Esophagus squamous epithelium (tissue), 5 donors: Measurements from ENCODE around the gene ABHD3. TPM values are rescaled to one million over a fixed set of nuclear protein-coding genes. Genes with fewer than 3 reads are reported as not detected.
"Not testable (repeated sequence)": the region's sequence is repeated elsewhere in the genome, so short reads cannot be mapped to it uniquely, and the experiment has no call there.

Experiments used
- DNase-seq: peaks from one replicate; lab custom pipeline; 2025; lab: John Stamatoyannopoulos, UW
- H3K27ac ChIP-seq, 4 donors: fragments of 200-600 bp; sonication (generic); one replicate each; pipeline ENCODE4 v1.5.1; 2016 to 2019; ENCODE audit warnings: mild to moderate bottlenecking in 1 of 4
- H3K27me3 ChIP-seq, 4 donors: fragments of 200-600 bp; sonication (generic); 1 replicate in 3 of 4; 2 replicates in 1 of 4; pipeline versions ENCODE4 v1.5.1 to v1.6.0; 2017 to 2021; ENCODE audit warnings: antibody characterized with exemption in 1 of 4
- H3K36me3 ChIP-seq, 3 donors: fragments of 200-600 bp; sonication (generic); one replicate each; pipeline ENCODE4 v1.5.1; 2016 to 2019
- H3K4me1 ChIP-seq, 3 donors: fragments of 200-600 bp; sonication (generic); one replicate each; pipeline ENCODE4 v1.5.1; 2017 to 2019
- H3K4me3 ChIP-seq, 4 donors: fragments of 200-600 bp; sonication (generic); 1 replicate in 3 of 4; 2 replicates in 1 of 4; pipeline ENCODE4 v1.5.1; 2016 to 2019; ENCODE audit warnings: mild to moderate bottlenecking in 2 of 4, moderate library complexity in 1 of 4
- H3K9me3 ChIP-seq, 3 donors: fragments of 200-600 bp; sonication (generic); one replicate each; pipeline ENCODE4 v1.5.1; 2016 to 2019
- CTCF ChIP-seq, 6 experiments: fragments of 450-650 bp in 4 of 6; fragments of 200-600 bp in 2 of 6; sonication (generic) in 2 of 6; IDR thresholded peaks; one replicate each; pipeline ENCODE4 v1.5.1; 2016 to 2019; ENCODE audit warnings: antibody characterized with exemption in 6 of 6, mild to moderate bottlenecking in 4 of 6, moderate library complexity in 4 of 6
- POLR2A ChIP-seq, 4 donors: fragments of 450-650 bp; IDR thresholded peaks; one replicate each; pipeline ENCODE4 v1.6.1; 2017; ENCODE audit warnings: antibody characterized with exemption in 4 of 4, mild to moderate bottlenecking in 4 of 4, moderate library complexity in 3 of 4
- WGBS, 2 donors: methylation state at CpG; one replicate each; pipeline ENCODE4 v1.1.5; 2018; 5-methylcytosine and 5-hydroxymethylcytosine counted together
- intact Hi-C: fragments of 100-400 bp; cut with DNase I; formaldehyde crosslinking; loops from one replicate; pipeline ENCODE4 v1.15.0; 2022
- total RNA-seq, 4 donors: library from RNA; depleted of rRNA; stranded (reverse); fragments of >200 nt; gene quantifications; one replicate each; pipeline ENCODE4 v1.1.0, GENCODE V29; 2016
- donor health status: DM: yes; HTN: yes; CAD: no.

ABHD3 gene
- total RNA-seq, 4 donors from 2014 or later: 11.8 to 21.1 (median 14.0) TPM

GRCh38 chr18:21689736-21690135 lies 14.8 kb downstream of the ABHD3 start:
- peaks cover 0 to 7% (median 0%) of the 10 kb centered on the region in 3 donors for H3K9me3 ChIP-seq
- no peak overlapping the region for H3K4me3 ChIP-seq
- no peaks in the 10 kb centered on the region for H3K4me1 ChIP-seq
- H3K36me3 ChIP-seq: peaks cover 0 to 60% (median 0%) of the 10 kb centered on the region in 3 donors
- DNase-seq: no peak
- H3K27me3 ChIP-seq: no peaks in the 10 kb centered on the region
- intact Hi-C loops: no loop called here
- no peak overlapping the region for H3K27ac ChIP-seq
- TF ChIP-seq POLR2A (IDR thresholded peaks at IDR 0.05): no peak
- no peak for TF ChIP-seq CTCF (IDR thresholded peaks at IDR 0.05)
- 93 to 100% methylated on average over 1 of the region's 1 CpG for WGBS, 2 donors

GRCh38 chr18:21686282-21687105 lies 18.1 kb downstream of the ABHD3 start:
- Histone ChIP-seq H3K27me3 (no peaks in the 10 kb centered on the region), H3K4me3 (no peak overlapping the region), H3K36me3 (peaks cover 0 to 55% (median 0%) of the 10 kb centered on the region in 3 donors), H3K27ac (peak overlapping the region in 1 of 4 donors; percentile 0), H3K4me1 (peaks cover 0 to 6% (median 0%) of the 10 kb centered on the region in 3 donors), H3K9me3 (peaks cover 0 to 7% (median 0%) of the 10 kb centered on the region in 3 donors)
- 65 to 71% methylated on average over 8 of the region's 8 CpGs for WGBS, 2 donors
- TF ChIP-seq CTCF (IDR thresholded peaks at IDR 0.05) (no peak), POLR2A (IDR thresholded peaks at IDR 0.05) (no peak)
- DNase-seq: no peak
- intact Hi-C loops: no loop called here

- H3K36me3 ChIP-seq: peaks cover 0 to 47% (median 0%) of the 10 kb centered on the region in 3 donors
- H3K4me3 ChIP-seq, H3K4me1 ChIP-seq, H3K27ac ChIP-seq, intact Hi-C loops, H3K9me3 ChIP-seq, DNase-seq, H3K27me3 ChIP-seq: not testable (repeated sequence)
- 69 to 85% methylated on average over 12 of the region's 12 CpGs for WGBS, 2 donors
Observed at GRCh38 chr18:21685556-21685981, 19.0 kb downstream of the ABHD3 start.

GRCh38 chr18:21684731-21685130 lies 19.8 kb downstream of the ABHD3 start:
- 80 to 87% methylated on average over 2 of the region's 2 CpGs for WGBS, 2 donors
- Histone ChIP-seq H3K27ac (no peak overlapping the region), H3K27me3 (no peaks in the 10 kb centered on the region), H3K4me1 (peaks cover 0 to 6% (median 0%) of the 10 kb centered on the region in 3 donors), H3K36me3 (peaks cover 0 to 38% (median 0%) of the 10 kb centered on the region in 3 donors), H3K4me3 (no peak overlapping the region), H3K9me3 (no peaks in the 10 kb centered on the region)
- DNase-seq: no peak
- TF ChIP-seq POLR2A (IDR thresholded peaks at IDR 0.05) (no peak), CTCF (IDR thresholded peaks at IDR 0.05) (no peak)
- intact Hi-C loops: no loop called here

- peaks cover 0 to 26% (median 0%) of the 10 kb centered on the region in 3 donors for H3K36me3 ChIP-seq
- peak overlapping the region in 3 of 4 donors; percentile 12 to 55 (median 27) for H3K4me3 ChIP-seq
- DNase-seq: no peak
- H3K4me1 ChIP-seq: peaks cover 0 to 11% (median 3%) of the 10 kb centered on the region in 3 donors
- H3K27ac ChIP-seq: peak overlapping the region in 3 of 4 donors; percentile 48 to 72 (median 60)
- H3K27me3 ChIP-seq: no peaks in the 10 kb centered on the region
- TF ChIP-seq POLR2A (IDR thresholded peaks at IDR 0.05) (no peak), CTCF (IDR thresholded peaks at IDR 0.05) (no peak)
- WGBS, 2 donors: 47 to 59% methylated on average over 11 of the region's 11 CpGs
- no peaks in the 10 kb centered on the region for H3K9me3 ChIP-seq
- intact Hi-C loops: no loop called here
Observed at GRCh38 chr18:21682371-21683051, 22.1 kb downstream of the ABHD3 start.
